ENCODE measurements around the gene CTPS1.

Gene CTPS1

GRCh38 chr1:40939320-40940059, 40.0 kb upstream of the CTPS1 start:
- TF ChIP-seq ZFX (IDR thresholded peaks at IDR 0.05; ENCODE audit: borderline replicate concordance): no peak
- no peak for TF ChIP-seq CTCF (IDR thresholded peaks at IDR 0.05)
- peak overlapping the region; percentile 51 for H3K27ac ChIP-seq

- TF ChIP-seq ZFX (IDR thresholded peaks at IDR 0.05; ENCODE audit: borderline replicate concordance) (no peak), CTCF (IDR thresholded peaks at IDR 0.05) (peak; percentile 24; the same call in 1 of the 2 replicates)
- H3K27ac ChIP-seq: peak overlapping the region; percentile 96
Measured at GRCh38 chr1:40944326-40944725, 35.2 kb upstream of the CTPS1 start.

- TF ChIP-seq CTCF (IDR thresholded peaks at IDR 0.05) (no peak), ZFX (IDR thresholded peaks at IDR 0.05; ENCODE audit: borderline replicate concordance) (no peak)
- peak overlapping the region; percentile 96 for H3K27ac ChIP-seq
Measured at GRCh38 chr1:40944841-40945430, 34.6 kb upstream of the CTPS1 start.

- TF ChIP-seq CTCF (IDR thresholded peaks at IDR 0.05) (no peak), ZFX (IDR thresholded peaks at IDR 0.05; ENCODE audit: borderline replicate concordance) (no peak)
- peak overlapping the region; percentile 96 for H3K27ac ChIP-seq
Measured at GRCh38 chr1:40945491-40945973, 34.0 kb upstream of the CTPS1 start.

GRCh38 chr1:40948741-40949443, 30.6 kb upstream of the CTPS1 start:
- TF ChIP-seq ZFX (IDR thresholded peaks at IDR 0.05; ENCODE audit: borderline replicate concordance) (no peak), CTCF (IDR thresholded peaks at IDR 0.05) (peak; percentile 90)
- no peak overlapping the region for H3K27ac ChIP-seq

- no peak overlapping the region for H3K27ac ChIP-seq
- no peak for TF ChIP-seq ZFX (IDR thresholded peaks at IDR 0.05; ENCODE audit: borderline replicate concordance)
- TF ChIP-seq CTCF (IDR thresholded peaks at IDR 0.05): no peak
Measured at GRCh38 chr1:40949563-40949962, 29.9 kb upstream of the CTPS1 start.
